ENCODE measurements around the gene RAP1A.

- no peak for TF ChIP-seq POLR2AphosphoS5 (IDR thresholded peaks at IDR 0.05)
- TF ChIP-seq, protein P1, sequence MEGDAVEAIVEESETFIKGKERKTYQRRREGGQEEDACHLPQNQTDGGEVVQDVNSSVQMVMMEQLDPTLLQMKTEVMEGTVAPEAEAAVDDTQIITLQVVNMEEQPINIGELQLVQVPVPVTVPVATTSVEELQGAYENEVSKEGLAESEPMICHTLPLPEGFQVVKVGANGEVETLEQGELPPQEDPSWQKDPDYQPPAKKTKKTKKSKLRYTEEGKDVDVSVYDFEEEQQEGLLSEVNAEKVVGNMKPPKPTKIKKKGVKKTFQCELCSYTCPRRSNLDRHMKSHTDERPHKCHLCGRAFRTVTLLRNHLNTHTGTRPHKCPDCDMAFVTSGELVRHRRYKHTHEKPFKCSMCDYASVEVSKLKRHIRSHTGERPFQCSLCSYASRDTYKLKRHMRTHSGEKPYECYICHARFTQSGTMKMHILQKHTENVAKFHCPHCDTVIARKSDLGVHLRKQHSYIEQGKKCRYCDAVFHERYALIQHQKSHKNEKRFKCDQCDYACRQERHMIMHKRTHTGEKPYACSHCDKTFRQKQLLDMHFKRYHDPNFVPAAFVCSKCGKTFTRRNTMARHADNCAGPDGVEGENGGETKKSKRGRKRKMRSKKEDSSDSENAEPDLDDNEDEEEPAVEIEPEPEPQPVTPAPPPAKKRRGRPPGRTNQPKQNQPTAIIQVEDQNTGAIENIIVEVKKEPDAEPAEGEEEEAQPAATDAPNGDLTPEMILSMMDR (IDR thresholded peaks at IDR 0.05) = no peak
Measured at GRCh38 chr1:111611986-111612385, 7.6 kb upstream of the RAP1A start.

Measured in prostate gland (tissue), 2 donors.